Upper lobe of left lung (tissue), 6 donors: ENCODE data around the gene DENND1A. TPM values are rescaled to one million over a fixed set of nuclear protein-coding genes. Genes with fewer than 3 reads are reported as not detected.

Experiments used
- ATAC-seq, 2 donors: fragments of 200-7000 bp; cut with Tn5 transposase; one replicate each; pipeline ENCODE4 v1.9.1; 2022; ENCODE audit warnings: mild to moderate bottlenecking in 2 of 2, moderate library complexity in 2 of 2; ENCODE audit not compliant: low FRiP score in 2 of 2
- DNase-seq, 2 donors: peaks; one replicate each; pipeline ENCODE4 v3.0.0-alpha.2; 2019 to 2020
- H3K27ac ChIP-seq, 4 donors: fragments of 200-600 bp; sonication (generic); one replicate each; pipeline ENCODE4 v1.5.1; 2016 to 2019
- H3K27me3 ChIP-seq, 4 donors: fragments of 200-600 bp; sonication (generic); one replicate each; pipeline ENCODE4 v1.5.1; 2017 to 2019
- H3K36me3 ChIP-seq, 4 donors: fragments of 200-600 bp; sonication (generic); one replicate each; pipeline ENCODE4 v1.5.1; 2016 to 2019
- H3K4me1 ChIP-seq, 4 donors: fragments of 200-600 bp; sonication (generic); one replicate each; pipeline ENCODE4 v1.5.1; 2018 to 2019
- H3K4me3 ChIP-seq, 4 donors: fragments of 200-600 bp; sonication (generic); one replicate each; pipeline ENCODE4 v1.5.1; 2017 to 2019; ENCODE audit warnings: mild to moderate bottlenecking in 2 of 4, moderate library complexity in 1 of 4
- H3K9me3 ChIP-seq, 4 donors: fragments of 200-600 bp; sonication (generic); one replicate each; pipeline ENCODE4 v1.5.1; 2018 to 2019
- CTCF ChIP-seq, 6 experiments: fragments of 450-650 bp in 4 of 6; fragments of 200-600 bp in 2 of 6; sonication (generic) in 2 of 6; IDR thresholded peaks; one replicate each; pipeline ENCODE4 v1.5.1; 2016 to 2019; ENCODE audit warnings: antibody characterized with exemption in 6 of 6
- EP300 ChIP-seq, 4 donors: sonication (generic); formaldehyde crosslinking; IDR thresholded peaks; one replicate each; pipeline ENCODE4 v1.5.1; 2017; ENCODE audit warnings: antibody characterized with exemption in 4 of 4, control low read depth in 2 of 4
- POLR2A ChIP-seq, 4 donors: fragments of 450-650 bp; IDR thresholded peaks; one replicate each; pipeline ENCODE4 v1.5.1; 2016 to 2017; ENCODE audit warnings: antibody characterized with exemption in 4 of 4, mild to moderate bottlenecking in 2 of 4
- POLR2AphosphoS5 ChIP-seq, 2 donors: sonication (generic); formaldehyde crosslinking; IDR thresholded peaks; one replicate each; pipeline ENCODE4 v1.5.1; 2017; ENCODE audit warnings: antibody characterized with exemption in 2 of 2
- WGBS, 2 donors: methylation state at CpG; one replicate each; pipeline ENCODE4 v1.1.5; 2017 to 2018; 5-methylcytosine and 5-hydroxymethylcytosine counted together
- total RNA-seq, 6 donors: library from RNA; depleted of rRNA in 4 of 6; stranded (reverse); fragments of >200 nt in 4 of 6; gene quantifications; one replicate each; pipeline versions ENCODE4 v1.1.0 to v1.2.1, GENCODE V29; 2016 to 2021
- donor health status: DM: no; HTN: no; CAD: no; lungs with moderate emphysema.
- donor health status: DM: no; HTN: yes; CAD: no; lungs with severe emphysema.

The DENND1A gene
- total RNA-seq, 6 donors from 2014 or later: 9.8 to 46.1 (median 16.0) TPM

GRCh38 chr9:123368536-123369153, 561.3 kb downstream of the DENND1A start:
- DNase-seq (no peak), ATAC-seq (no peak)
- WGBS, 2 donors: 77 to 83% methylated on average over 1 to 6 of the region's 6 CpGs
- Histone ChIP-seq H3K36me3 (no peaks in the 10 kb centered on the region), H3K9me3 (no peaks in the 10 kb centered on the region), H3K27me3 (peaks cover 0 to 12% (median 5%) of the 10 kb centered on the region in 4 donors), H3K27ac (no peak overlapping the region), H3K4me1 (peaks cover 0 to 8% (median 4%) of the 10 kb centered on the region in 4 donors), H3K4me3 (no peak overlapping the region)
- TF ChIP-seq POLR2AphosphoS5 (IDR thresholded peaks at IDR 0.05) (no peak), EP300 (IDR thresholded peaks at IDR 0.05) (no peak), CTCF (IDR thresholded peaks at IDR 0.05) (no peak), POLR2A (IDR thresholded peaks at IDR 0.05) (no peak)

GRCh38 chr9:123368023-123368422, 561.9 kb downstream of the DENND1A start:
- DNase-seq: peak in 1 of 2 donors; percentile 69
- Histone ChIP-seq H3K9me3 (no peaks in the 10 kb centered on the region), H3K27ac (no peak overlapping the region), H3K4me3 (no peak overlapping the region), H3K27me3 (peaks cover 0 to 6% (median 2%) of the 10 kb centered on the region in 4 donors), H3K4me1 (peaks cover 0 to 2% (median under 1%) of the 10 kb centered on the region in 4 donors), H3K36me3 (no peaks in the 10 kb centered on the region)
- 69 to 88% methylated on average over 4 to 10 of the region's 10 CpGs for WGBS, 2 donors
- no peak for ATAC-seq
- no peak for TF ChIP-seq EP300 (IDR thresholded peaks at IDR 0.05)

GRCh38 chr9:123365881-123366528, 563.9 kb downstream of the DENND1A start:
- H3K4me3 ChIP-seq: no peak overlapping the region
- no peaks in the 10 kb centered on the region for H3K4me1 ChIP-seq
- no peaks in the 10 kb centered on the region for H3K27me3 ChIP-seq
- 64 to 78% methylated on average over 12 to 26 of the region's 67 CpGs for WGBS, 2 donors
- H3K36me3 ChIP-seq: no peaks in the 10 kb centered on the region
- no peaks in the 10 kb centered on the region for H3K9me3 ChIP-seq
- DNase-seq (peak in 1 of 2 donors; percentile 83), ATAC-seq (no peak)
- TF ChIP-seq EP300 (IDR thresholded peaks at IDR 0.05): no peak
- TF ChIP-seq POLR2A (IDR thresholded peaks at IDR 0.05): no peak
- TF ChIP-seq CTCF (IDR thresholded peaks at IDR 0.05): no peak
- TF ChIP-seq POLR2AphosphoS5 (IDR thresholded peaks at IDR 0.05): no peak
- no peak overlapping the region for H3K27ac ChIP-seq

GRCh38 chr9:123365287-123365880, 564.5 kb downstream of the DENND1A start:
- DNase-seq (no peak), ATAC-seq (no peak)
- 78 to 92% methylated on average over 12 of the region's 12 CpGs for WGBS, 2 donors
- Histone ChIP-seq H3K4me1 (peaks cover 0 to 2% (median under 1%) of the 10 kb centered on the region in 4 donors), H3K9me3 (no peaks in the 10 kb centered on the region), H3K27me3 (no peaks in the 10 kb centered on the region), H3K36me3 (no peaks in the 10 kb centered on the region), H3K27ac (no peak overlapping the region), H3K4me3 (no peak overlapping the region)
- no peak for TF ChIP-seq EP300 (IDR thresholded peaks at IDR 0.05)

- H3K27ac ChIP-seq: no peak overlapping the region
- no peaks in the 10 kb centered on the region for H3K9me3 ChIP-seq
- H3K36me3 ChIP-seq: no peaks in the 10 kb centered on the region
- peaks cover 0 to 6% (median 2%) of the 10 kb centered on the region in 4 donors for H3K4me1 ChIP-seq
- WGBS, 2 donors: 72 to 73% methylated on average over 8 to 11 of the region's 11 CpGs
- ATAC-seq: peak in 1 of 2 donors; percentile 23
- no peak for TF ChIP-seq EP300 (IDR thresholded peaks at IDR 0.05)
- TF ChIP-seq CTCF (IDR thresholded peaks at IDR 0.05): no peak
- TF ChIP-seq POLR2A (IDR thresholded peaks at IDR 0.05): no peak
- H3K27me3 ChIP-seq: no peaks in the 10 kb centered on the region
- no peak for DNase-seq
- H3K4me3 ChIP-seq: no peak overlapping the region
Observed at GRCh38 chr9:123364241-123364824, 565.6 kb downstream of the DENND1A start.
